NCI-H1694 treated with DMSO at 0.1 percent for 48 hours (cell line): ENCODE measurements around the gene LATS2.
"Not testable (repeated sequence)": the region's sequence is repeated elsewhere in the genome, so short reads cannot be mapped to it uniquely, and the experiment has no call there.

Source experiments
- DNase-seq: peaks from one replicate; lab custom pipeline; 2025; lab: John Stamatoyannopoulos, UW

LATS2 gene

DNA sequence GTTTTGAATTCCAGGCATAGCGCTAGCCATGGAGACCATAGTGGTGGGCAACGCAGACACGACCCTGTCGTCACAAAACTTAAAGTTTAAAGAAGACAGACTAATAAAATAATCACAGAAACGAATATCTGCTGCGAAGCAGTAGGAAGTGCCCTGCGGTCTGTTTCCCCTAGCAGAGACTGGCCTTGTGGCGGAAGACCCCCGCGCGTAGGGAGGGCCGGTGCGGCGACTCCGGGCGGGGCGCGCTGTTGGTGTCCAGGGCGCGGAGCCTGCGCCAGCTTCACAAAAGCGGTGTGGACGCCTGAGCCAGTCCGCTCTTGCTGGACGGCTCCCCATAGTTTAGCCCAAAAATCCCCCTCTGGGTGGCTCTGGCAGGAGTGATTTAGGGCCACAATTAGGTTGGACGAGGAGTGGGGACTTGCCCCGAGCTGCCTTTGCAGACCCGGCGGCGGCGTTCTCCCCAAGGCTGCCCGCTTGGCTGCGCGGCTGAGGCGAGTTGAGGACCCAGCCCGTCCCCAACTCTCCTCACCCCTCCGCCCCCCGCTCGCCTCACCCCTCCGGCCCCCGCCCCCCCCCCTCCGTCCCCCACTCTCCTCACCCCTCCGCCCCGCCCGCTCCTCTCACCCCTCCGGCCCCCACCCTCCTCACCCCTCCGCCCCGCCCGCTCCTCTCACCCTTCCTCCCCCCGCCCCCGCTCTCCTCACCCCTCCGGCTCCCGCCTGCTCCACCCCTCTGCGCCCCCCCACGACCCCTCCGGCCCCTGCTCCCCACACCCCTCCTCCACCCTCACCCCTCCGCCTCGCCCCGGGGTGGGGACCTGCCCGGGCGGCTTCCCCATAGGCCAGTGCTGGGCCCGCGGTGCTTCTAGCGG lies 14.2 kb upstream of the LATS2 start:
- no peak for DNase-seq

- DNase-seq = no peak
These were observed 13.6 kb upstream of the LATS2 start for GRCh38 chr13:21075011-21075378.

GRCh38 chr13:21074546-21074945 lies 13.2 kb upstream of the LATS2 start:
- no peak for DNase-seq

- no peak for DNase-seq
These were observed 10.5 kb upstream of the LATS2 start for GRCh38 chr13:21071924-21072323.

DNA sequence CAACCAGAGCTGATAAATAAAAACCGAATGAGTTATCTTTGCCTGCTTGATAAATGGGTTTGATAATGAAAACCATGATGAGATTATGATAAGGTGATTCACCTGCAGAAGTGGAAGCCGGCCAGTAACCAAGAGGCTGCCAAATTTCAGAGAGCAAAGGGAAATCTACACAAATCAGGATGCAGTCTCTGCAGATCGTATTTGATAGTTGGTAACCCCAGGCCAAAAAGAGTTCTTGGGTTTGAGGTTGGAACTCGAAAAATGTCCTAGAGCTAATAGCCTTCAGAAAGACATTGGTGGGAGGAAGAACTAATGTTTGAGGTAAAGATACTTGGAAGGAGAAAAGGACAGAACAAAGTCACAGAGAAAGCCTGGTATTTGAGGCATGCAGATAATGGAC lies 9.6 kb upstream of the LATS2 start:
- DNase-seq = no peak

GRCh38 chr13:21069561-21070004 lies 8.2 kb upstream of the LATS2 start:
- DNase-seq = no peak

- no peak for DNase-seq
These were observed 6.5 kb upstream of the LATS2 start for GRCh38 chr13:21067848-21068247.

DNA sequence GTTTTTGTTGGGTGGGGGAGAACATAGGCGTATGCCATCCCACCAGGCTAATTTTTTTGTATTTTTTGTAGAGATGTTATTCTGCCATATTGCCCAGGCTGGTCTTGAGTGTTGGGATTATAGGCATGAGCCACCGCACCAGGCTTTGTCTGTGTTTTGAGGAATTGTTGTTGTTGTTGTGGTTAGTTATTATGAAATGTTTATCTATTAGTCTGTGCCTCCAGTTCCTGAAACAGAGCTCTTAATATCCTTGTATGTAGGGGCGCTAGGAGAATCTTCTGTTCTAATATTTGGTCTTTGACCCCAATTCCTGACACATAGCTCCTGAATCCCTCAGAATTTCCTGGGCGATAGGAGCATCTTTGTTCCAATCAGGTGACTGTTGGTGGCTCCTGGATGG lies 5.6 kb upstream of the LATS2 start:
- no peak for DNase-seq

- no peak for DNase-seq
These were observed 4.3 kb upstream of the LATS2 start for GRCh38 chr13:21065686-21066085.

DNA sequence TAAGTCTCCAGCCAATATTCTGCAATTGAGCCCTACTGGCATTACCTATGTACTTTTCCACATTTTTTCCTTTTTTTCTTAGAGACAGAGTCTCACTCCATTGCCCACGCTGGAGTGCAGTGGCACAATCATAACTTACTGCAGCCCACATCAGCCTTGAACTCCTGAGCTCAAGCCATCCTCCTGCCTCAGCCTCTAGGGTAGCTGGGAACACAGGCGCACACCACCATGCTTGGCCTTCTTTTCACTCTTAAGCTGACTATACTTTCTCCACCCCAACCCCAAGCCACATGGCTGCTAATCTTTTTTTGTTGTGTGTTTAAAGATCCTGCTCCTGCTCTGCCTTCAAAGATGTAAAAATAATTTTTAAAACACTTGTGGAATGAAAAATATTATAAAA lies 1.6 kb upstream of the LATS2 start:
- no peak for DNase-seq

- DNase-seq = no peak
These were observed 903 bp downstream of the LATS2 start for GRCh38 chr13:21060338-21061028.

- no peak for DNase-seq
These were observed 1.6 kb downstream of the LATS2 start for GRCh38 chr13:21059641-21060337.

GRCh38 chr13:21058361-21058760 lies 3.0 kb downstream of the LATS2 start:
- DNase-seq = no peak

GRCh38 chr13:21055511-21056045 lies 5.8 kb downstream of the LATS2 start:
- no peak for DNase-seq

DNA sequence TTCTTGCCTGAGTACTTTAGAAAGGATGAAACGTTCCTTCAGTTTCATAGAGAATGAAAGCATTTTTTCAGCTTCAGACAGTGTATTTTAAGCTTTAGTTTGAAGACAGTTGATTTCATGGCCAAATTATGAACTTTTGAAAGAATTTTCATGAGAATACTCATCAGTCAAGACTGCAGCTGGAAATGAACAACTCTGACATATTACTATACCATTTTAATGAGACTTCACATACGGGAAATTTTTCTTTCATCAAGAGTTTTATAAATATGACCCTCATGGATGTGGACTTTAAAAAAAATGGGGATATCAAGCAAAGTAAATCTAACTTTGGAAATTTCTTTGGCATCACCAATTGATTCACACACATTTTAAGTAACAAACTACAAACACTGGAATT lies 6.4 kb downstream of the LATS2 start:
- DNase-seq = no peak

GRCh38 chr13:21054313-21054712 lies 7.1 kb downstream of the LATS2 start:
- DNase-seq = no peak

DNA sequence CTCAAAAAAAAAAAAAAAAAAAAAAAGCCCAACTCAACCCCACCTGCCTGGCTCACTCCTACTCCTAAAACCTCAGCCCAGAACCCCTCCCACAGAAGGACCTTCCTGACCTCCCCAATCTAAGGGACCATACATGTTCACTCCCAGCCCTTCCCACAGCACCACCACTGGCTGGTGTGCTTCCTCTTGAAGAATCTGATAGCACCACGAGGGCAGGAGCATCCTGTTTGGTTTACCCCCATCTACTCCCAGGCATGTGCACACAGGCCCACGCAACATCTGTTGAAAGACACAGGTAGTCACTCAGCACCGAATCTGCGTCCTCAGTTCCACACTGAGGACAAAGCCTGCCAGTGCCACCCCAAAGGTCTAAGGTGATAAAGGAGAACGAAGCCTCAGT lies 8.2 kb downstream of the LATS2 start:
- DNase-seq = no peak

GRCh38 chr13:21051675-21052074 lies 9.7 kb downstream of the LATS2 start:
- DNase-seq = no peak

GRCh38 chr13:21050288-21051197 lies 10.8 kb downstream of the LATS2 start:
- DNase-seq = no peak

DNA sequence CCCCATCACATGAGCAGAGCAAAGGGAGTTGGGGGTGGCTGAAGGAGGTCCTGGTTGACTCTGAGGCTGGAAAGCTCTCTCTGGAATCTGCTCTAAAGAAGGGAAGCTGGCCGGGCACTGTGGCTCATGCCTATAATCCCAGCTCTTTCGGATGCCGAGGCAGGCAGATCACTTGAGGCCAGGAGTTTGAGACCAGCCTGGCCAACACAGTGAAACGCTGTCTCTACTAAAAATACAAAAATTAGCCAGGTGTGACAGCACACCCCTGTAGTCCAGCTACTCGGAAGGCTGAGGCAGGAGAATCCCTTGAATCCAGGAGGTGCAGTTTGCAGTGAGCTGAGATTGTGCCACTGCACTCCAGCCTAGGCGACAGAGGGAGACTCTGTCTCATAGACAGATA lies 11.7 kb downstream of the LATS2 start:
- DNase-seq = not testable (repeated sequence)

- no peak for DNase-seq
These were observed 12.3 kb downstream of the LATS2 start for GRCh38 chr13:21048901-21049698.
